ENCODE measurements around the gene ORC4. TPM values are rescaled to one million over a fixed set of nuclear protein-coding genes. Genes with fewer than 3 reads are reported as not detected.

ORC4 gene
- total RNA-seq (2021) = 66.0 and 72.9 TPM in 2 replicates
- long read RNA-seq, full-length matches to known transcripts = 337 of 480 reads
- long read RNA-seq, partial matches to known transcripts = 6 of 480 reads
- long read RNA-seq, other reads (novel, unspliced or antisense) = 137 of 480 reads

DNA sequence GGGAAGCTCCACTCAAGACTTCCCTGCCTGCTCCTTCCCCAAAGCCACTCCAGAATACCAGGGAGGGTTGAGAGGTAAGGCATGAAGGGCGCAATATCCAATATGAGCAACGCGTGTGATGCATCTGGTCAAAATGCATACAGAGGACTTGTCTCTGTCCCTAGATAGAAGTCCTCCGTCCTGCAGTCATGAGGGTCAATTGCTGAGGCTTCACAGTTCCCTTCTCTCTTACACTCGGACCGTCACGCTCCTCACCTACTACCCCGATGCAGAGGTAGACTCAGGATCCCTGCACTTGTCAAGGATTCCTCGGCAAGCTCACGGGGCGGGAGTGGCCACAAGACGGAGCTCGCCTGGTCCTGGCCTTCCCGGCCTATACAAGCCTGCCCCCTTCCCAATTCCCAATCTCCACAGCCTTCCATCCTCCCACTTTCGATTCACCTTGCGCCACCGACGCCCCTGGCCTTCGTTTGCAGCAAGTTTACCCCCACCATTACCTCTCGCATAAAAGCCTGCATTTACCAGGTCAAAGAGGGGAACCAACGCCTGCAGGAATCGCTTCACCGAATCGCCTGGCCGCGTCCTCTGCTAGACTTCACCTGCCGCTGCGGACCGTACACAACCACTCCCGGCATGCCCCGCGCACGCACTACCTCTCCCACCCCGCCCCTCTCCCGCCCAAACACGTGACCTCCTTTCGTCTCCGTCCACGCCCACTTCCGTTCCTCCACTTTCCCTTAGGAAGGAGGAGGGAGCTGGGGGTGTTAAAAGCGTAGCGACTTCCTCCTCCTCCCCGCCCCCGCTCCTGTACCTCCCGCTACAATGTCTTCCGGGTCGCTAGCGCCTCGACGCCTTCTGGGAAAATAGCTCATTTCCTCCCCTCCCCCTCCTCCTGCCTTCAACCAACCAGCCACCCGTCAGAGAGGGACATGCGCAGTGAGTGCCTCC lies at the start of gene ORC4:
ORC4 (minus strand) TSS at position 627 of the 948 bp plus-strand sequence. CDS start 44,779 bp downstream, outside the sequence.
- Histone ChIP-seq H3T11ph (ENCODE audit: low read length) (no peak within 1 kb of the TSS), H3K56ac (ENCODE audit: insufficient read length, low read depth, low read length) (peak within 1 kb of the TSS; percentile 19), H2BK5ac (ENCODE audit: insufficient read length, low read length) (peak within 1 kb of the TSS; percentile 42), H3K4me2 (ENCODE audit: insufficient read depth, insufficient read length, low read length) (peak within 1 kb of the TSS; percentile 98), H2BK20ac (ENCODE audit: low read depth, low read length, poor library complexity, severe bottlenecking) (no peak within 1 kb of the TSS), H2BK120ac (ENCODE audit: low read depth, low read length, poor library complexity, severe bottlenecking) (no peak within 1 kb of the TSS), H4K91ac (ENCODE audit: insufficient read length, low read depth, low read length) (no peak within 1 kb of the TSS), H3K9me3 (ENCODE audit: control insufficient read depth, low read depth, low read length) (no peaks in the 10 kb centered on the region), H3K23ac (ENCODE audit: insufficient read length, low read depth, low read length) (no peak within 1 kb of the TSS), H3K23me2 (ENCODE audit: insufficient read length, low read depth, low read length, poor library complexity, severe bottlenecking) (peaks cover 12% of the 10 kb centered on the region), H3K18ac (ENCODE audit: insufficient read length, low read depth, low read length) (peak within 1 kb of the TSS; percentile 51), H3K9ac (ENCODE audit: extremely low read depth, insufficient read length, low read length) (peak within 1 kb of the TSS; percentile 89), H3K79me2 (ENCODE audit: insufficient read depth, low read length) (peaks cover 49% of the 10 kb centered on the region; the same call in 1 of the 2 replicates), H2AK5ac (ENCODE audit: insufficient read length, low read length) (no peak within 1 kb of the TSS), H4K20me1 (ENCODE audit: control insufficient read depth, insufficient read depth, insufficient read length) (no peaks in the 10 kb centered on the region), H4K5ac (ENCODE audit: insufficient read length, low read depth, low read length) (no peak within 1 kb of the TSS), H2AFZ (ENCODE audit: low read length) (no peak within 1 kb of the TSS), H3K27ac (ENCODE audit: insufficient read length, low read depth, low read length) (peak within 1 kb of the TSS; percentile 31), H2BK12ac (ENCODE audit: insufficient read length, low read depth, low read length) (no peak within 1 kb of the TSS), H3K14ac (ENCODE audit: insufficient read depth, low read length) (peak within 1 kb of the TSS; percentile 72), H2BK15ac (ENCODE audit: low read depth, low read length) (no peak within 1 kb of the TSS), H3K4me1 (ENCODE audit: insufficient read depth, low read length) (no peaks in the 10 kb centered on the region), H3K27me3 (ENCODE audit: insufficient read depth, low read length) (no peaks in the 10 kb centered on the region), H3K79me1 (ENCODE audit: insufficient read depth, low read depth, low read length, poor library complexity, severe bottlenecking) (peaks cover 3% of the 10 kb centered on the region), H4K8ac (replicated peaks; ENCODE audit: insufficient read length, low read depth, low read length) (no peak within 1 kb of the TSS), H3K4ac (ENCODE audit: low read depth, low read length) (no peak within 1 kb of the TSS)
- Mint-ChIP-seq H3K4me1 (peaks cover 35 to 38% of the 10 kb centered on the region in 2 experiments), H3K27ac (peak within 1 kb of the TSS; percentile 99 to 100 (median 99)), H3K36me3 (ENCODE audit: insufficient read depth in 1 of 3, low read depth in 3 of 3) (peaks cover 0 to 15% (median 11%) of the 10 kb centered on the region in 3 experiments; a peak in 5 of 7 replicates), H3K4me3 (peak within 1 kb of the TSS; percentile 98 to 100), H3K27me3 (ENCODE audit: low read depth) (no peaks in the 10 kb centered on the region), H3K9me3 (no peaks in the 10 kb centered on the region)
- TF ChIP-seq CTCF (conservative IDR thresholded peaks at IDR 0.05) = peak; percentile 66
- peak; percentile 99 for DNase-seq
- no CpG with 5 or more reads among the region's 52 CpGs for WGBS (ENCODE audit: extremely low coverage, insufficient read length, low lambda C conversion rate)
